Fibroblast of mammary gland (primary cell): Measurements from ENCODE around the gene DNAJC7.

Source experiments
- DNase-seq: peaks from one replicate; pipeline ENCODE4 v3.0.0-alpha.2; 2010; ENCODE audit warnings: low read depth
- H3K4me3 ChIP-seq: 2 replicates; pipeline ENCODE4 v1.5.1; 2011; ENCODE audit warnings: low read depth, mild to moderate bottlenecking, low read length, moderate library complexity; ENCODE audit not compliant: control insufficient read depth
- TF ChIP-seq, protein P1 (sequence below): conservative IDR thresholded peaks from 2 replicates; pipeline ENCODE4 v1.5.1; 2011; ENCODE audit warnings: low read depth, low read length, inconsistent platforms; ENCODE audit not compliant: control insufficient read depth, insufficient read depth

Gene DNAJC7

DNA sequence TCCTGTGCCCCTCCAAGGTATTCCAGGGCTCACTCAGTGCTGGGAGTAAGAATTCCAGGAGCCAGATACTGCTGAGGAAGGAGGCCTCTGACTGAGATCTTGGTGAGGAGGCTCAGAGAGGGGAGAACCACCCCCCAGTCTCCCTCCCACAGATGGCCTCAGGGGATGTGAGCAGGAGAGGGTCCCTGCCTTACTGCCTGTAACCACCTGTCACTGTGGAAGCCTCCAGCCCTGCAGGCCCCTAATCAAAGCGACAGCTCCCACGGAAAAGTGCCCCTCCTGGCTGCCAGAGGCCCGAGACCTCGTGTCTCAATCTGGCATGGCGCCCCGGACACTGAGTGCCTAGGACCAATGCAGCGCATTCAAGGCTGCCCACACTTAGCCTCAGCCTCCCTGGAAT is 40.8 kb upstream of the DNAJC7 start:
- DNase-seq = no peak
- H3K4me3 ChIP-seq = no peak overlapping the region
- TF ChIP-seq, protein P1, sequence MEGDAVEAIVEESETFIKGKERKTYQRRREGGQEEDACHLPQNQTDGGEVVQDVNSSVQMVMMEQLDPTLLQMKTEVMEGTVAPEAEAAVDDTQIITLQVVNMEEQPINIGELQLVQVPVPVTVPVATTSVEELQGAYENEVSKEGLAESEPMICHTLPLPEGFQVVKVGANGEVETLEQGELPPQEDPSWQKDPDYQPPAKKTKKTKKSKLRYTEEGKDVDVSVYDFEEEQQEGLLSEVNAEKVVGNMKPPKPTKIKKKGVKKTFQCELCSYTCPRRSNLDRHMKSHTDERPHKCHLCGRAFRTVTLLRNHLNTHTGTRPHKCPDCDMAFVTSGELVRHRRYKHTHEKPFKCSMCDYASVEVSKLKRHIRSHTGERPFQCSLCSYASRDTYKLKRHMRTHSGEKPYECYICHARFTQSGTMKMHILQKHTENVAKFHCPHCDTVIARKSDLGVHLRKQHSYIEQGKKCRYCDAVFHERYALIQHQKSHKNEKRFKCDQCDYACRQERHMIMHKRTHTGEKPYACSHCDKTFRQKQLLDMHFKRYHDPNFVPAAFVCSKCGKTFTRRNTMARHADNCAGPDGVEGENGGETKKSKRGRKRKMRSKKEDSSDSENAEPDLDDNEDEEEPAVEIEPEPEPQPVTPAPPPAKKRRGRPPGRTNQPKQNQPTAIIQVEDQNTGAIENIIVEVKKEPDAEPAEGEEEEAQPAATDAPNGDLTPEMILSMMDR = no peak

DNA sequence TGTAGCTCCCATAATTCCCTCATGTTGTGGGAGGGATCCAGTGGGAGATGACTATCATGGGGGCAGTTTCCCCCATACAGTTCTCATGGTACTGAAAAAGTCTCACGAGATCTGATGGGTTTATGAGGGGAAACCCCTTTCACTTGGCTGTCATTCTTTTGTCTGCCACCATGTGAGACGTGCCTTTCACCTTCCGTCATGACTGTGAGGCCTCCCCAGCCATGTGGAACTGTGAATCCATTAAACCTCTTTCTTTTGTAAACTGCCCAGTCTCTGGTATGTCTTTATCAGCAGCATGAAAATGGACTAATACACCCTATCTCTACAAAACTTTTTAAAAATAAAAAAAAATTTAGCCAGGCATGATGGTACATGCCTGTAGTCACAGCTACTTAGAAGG is 39.4 kb upstream of the DNAJC7 start:
- TF ChIP-seq, protein P1 = no peak
- H3K4me3 ChIP-seq = no peak overlapping the region
- DNase-seq = no peak

DNA sequence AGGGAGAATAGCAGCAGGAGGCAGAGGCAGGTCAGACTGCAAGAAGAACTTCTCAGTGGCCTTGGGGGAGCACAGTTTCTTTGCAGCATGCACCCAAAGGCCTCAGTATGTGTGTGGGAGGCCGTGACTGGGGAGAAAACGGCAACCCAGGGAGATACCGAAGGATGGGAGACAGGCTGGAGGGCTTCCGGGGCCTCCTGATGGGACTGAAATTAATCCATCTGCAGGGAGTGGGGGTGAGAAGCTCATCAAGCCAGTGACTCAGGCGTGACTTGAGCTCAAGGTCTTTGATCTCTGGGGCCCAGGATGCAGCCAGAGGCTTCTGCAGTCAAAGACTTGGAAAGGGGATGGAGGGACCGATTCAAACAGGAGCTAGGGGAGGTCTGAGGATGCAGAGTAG is 38.3 kb upstream of the DNAJC7 start:
- TF ChIP-seq, protein P1 = no peak
- DNase-seq = peak; percentile 28
- no peak overlapping the region for H3K4me3 ChIP-seq

DNA sequence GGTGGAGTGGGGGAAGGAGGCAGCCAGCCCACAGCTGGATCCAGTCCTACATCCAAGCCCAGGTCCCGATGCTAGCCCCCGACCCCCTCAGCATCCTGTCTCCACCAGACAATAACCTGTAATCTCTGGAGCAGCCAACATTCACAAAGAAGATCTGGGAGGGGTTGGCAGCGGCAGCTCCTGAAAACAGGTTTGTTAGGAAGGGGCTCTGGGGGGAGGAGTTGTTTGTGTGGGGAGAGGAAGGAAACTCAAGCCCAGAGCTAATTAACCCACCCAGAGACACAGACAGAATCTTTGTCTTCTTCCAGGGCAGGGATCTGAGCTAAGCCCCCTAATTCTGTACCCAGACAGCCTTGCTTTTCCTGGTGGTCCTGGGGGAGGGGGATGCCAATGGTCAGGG is 37.8 kb upstream of the DNAJC7 start:
- no peak overlapping the region for H3K4me3 ChIP-seq
- TF ChIP-seq, protein P1 = no peak
- DNase-seq = no peak

DNA sequence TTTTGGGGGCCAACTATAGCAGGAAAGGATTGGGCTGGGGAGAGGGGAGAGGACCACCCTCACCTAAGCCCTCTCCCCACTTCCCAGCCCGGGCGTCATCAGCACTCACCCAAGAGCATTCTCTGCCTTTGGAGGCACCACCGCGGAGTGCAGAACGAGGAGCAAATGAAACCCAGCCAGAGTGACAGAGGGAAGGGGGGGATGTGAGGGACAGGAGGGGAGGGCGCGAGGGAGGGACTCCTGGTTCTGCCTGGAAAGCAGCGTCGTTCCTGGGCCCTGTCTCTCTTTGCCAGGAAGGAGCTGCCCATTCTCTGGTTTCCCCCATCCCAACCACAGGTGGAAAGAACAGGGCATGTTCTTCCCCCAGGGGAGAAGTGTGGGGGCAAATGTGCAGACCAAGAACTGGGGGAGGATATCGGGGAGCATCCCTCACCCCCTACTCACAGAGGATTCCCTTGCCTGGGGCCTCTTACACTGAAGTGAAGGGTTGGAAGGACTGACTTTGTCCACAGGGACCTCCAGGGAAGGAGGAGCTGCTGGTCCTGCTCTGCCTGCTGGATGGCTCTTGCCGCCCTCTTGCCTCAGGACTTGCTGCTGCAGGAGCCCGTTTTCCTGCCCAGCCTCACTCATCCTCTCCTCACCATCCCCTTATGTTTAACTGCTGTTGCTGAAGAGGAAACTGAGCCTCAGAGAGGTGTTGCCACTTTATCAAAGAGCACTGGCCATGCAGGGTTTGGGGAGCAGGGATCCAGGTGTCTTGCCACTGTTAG is 36.7 kb upstream of the DNAJC7 start:
- no peak overlapping the region for H3K4me3 ChIP-seq
- no peak for DNase-seq
- TF ChIP-seq, protein P1 = no peak

DNA sequence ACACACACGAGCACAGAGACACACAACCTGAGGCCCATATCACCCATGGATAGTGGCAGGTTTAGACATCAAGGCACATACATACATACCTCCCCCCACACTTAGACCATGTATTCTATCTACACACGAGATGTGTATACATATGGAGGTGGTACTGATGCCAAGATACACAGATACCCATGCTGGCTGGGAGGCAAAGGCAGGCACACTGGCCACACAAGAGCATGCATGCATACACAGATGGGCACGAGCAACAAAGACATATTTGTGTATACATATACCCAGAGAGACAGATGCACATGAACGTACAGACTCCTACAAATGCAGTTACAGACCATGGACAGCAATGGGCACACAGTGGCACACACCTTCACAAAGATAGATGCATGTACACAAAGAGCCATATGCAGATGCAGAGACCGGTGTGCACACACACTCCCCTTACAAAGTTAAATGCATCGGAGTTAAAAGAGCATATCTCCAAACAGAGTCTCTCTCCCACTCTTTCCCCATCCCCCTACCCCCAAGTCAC is 35.2 kb upstream of the DNAJC7 start:
- no peak overlapping the region for H3K4me3 ChIP-seq
- TF ChIP-seq, protein P1 = no peak
- DNase-seq = no peak
